Type B pancreatic cell (in vitro differentiated cells): ENCODE data around the gene APBA1. TPM values are rescaled to one million over a fixed set of nuclear protein-coding genes. Genes with fewer than 3 reads are reported as not detected.

ENCODE experiments used
- DNase-seq: peaks from one replicate; pipeline ENCODE4 v3.0.0; 2021; ENCODE audit warnings: mixed read lengths; ENCODE audit not compliant: unreplicated experiment; ENCODE audit errors: extremely low spot score
- H3K27ac Mint-ChIP-seq: 2 replicates; pipeline ENCODE4 v1.8.0; 2021; ENCODE audit warnings: mild to moderate bottlenecking, mixed read lengths
- H3K27me3 Mint-ChIP-seq: 2 replicates; pipeline ENCODE4 v1.8.0; 2021; ENCODE audit warnings: mixed read lengths
- H3K36me3 Mint-ChIP-seq: 2 replicates; pipeline ENCODE4 v1.8.0; 2021; ENCODE audit warnings: mixed read lengths
- H3K4me1 Mint-ChIP-seq: one replicate; pipeline ENCODE4 v1.8.0; 2021; ENCODE audit warnings: mixed read lengths; ENCODE audit not compliant: unreplicated experiment
- H3K4me3 Mint-ChIP-seq: 2 replicates; pipeline ENCODE4 v1.8.0; 2021; ENCODE audit warnings: mild to moderate bottlenecking, mixed read lengths
- H3K9me3 Mint-ChIP-seq: 2 replicates; pipeline ENCODE4 v1.8.0; 2021; ENCODE audit warnings: mixed read lengths
- total RNA-seq: library from RNA; stranded (reverse); gene quantifications from 2 replicates; pipeline ENCODE4 v1.2.1, GENCODE V29; 2021; ENCODE audit warnings: low replicate concordance
- TF ChIP-seq, protein P1 (sequence below): fragments of 200-600 bp; sonication (generic); conservative IDR thresholded peaks from 2 replicates; pipeline ENCODE4 v1.5.0; 2021; ENCODE audit warnings: antibody characterized with exemption, mild to moderate bottlenecking

Gene APBA1
- total RNA-seq, 1 donor from 2014 or later = 6.3 TPM

DNA sequence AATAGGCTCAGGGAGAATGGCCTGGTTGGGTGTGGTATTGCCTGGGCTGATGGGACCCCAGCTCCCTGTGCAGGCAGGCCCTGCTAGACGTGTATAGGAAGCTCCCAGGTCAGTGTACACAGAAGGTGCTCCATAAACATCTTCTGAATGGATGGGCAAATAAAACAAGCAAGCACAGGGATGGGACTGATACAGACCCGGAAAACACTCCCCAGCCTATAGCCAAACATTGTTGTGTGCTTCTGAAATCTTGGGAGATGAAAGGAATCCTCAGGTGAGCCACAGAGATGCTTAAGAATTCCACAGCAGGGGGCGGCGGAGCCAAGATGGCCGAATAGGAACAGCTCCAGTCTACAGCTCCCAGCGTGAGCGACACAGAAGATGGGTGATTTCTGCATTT lies 195.4 kb downstream of the APBA1 start:
- DNase-seq = no peak
- Mint-ChIP-seq H3K27ac (no peak overlapping the region), H3K4me1 (peaks cover 9% of the 10 kb centered on the region), H3K27me3 (peaks cover 3% of the 10 kb centered on the region), H3K36me3 (no peaks in the 10 kb centered on the region), H3K9me3 (no peaks in the 10 kb centered on the region), H3K4me3 (no peak overlapping the region)
- TF ChIP-seq, protein P1, sequence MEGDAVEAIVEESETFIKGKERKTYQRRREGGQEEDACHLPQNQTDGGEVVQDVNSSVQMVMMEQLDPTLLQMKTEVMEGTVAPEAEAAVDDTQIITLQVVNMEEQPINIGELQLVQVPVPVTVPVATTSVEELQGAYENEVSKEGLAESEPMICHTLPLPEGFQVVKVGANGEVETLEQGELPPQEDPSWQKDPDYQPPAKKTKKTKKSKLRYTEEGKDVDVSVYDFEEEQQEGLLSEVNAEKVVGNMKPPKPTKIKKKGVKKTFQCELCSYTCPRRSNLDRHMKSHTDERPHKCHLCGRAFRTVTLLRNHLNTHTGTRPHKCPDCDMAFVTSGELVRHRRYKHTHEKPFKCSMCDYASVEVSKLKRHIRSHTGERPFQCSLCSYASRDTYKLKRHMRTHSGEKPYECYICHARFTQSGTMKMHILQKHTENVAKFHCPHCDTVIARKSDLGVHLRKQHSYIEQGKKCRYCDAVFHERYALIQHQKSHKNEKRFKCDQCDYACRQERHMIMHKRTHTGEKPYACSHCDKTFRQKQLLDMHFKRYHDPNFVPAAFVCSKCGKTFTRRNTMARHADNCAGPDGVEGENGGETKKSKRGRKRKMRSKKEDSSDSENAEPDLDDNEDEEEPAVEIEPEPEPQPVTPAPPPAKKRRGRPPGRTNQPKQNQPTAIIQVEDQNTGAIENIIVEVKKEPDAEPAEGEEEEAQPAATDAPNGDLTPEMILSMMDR = no peak

DNA sequence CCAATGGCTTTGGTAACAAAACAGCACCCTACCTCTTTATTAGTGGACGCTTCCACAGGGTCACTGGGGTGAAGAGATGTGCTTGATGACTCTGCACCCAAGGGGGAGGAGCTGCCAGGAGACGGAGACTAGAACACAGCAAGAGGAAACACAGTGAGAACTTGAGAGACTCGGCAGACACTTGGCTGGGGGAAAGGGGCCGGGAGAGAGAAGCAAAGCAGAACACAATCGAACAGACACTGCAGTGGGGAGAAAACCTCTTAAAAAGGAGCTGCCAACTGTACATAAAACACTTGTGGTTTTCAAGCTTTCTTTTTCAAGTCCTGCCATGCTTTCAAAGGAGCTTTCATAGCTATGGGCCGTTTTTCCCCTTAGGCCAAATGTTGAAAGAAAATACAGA lies 196.2 kb downstream of the APBA1 start:
- Mint-ChIP-seq H3K9me3 (no peaks in the 10 kb centered on the region), H3K4me1 (peaks cover 9% of the 10 kb centered on the region), H3K4me3 (no peak overlapping the region), H3K27ac (no peak overlapping the region), H3K27me3 (peaks cover 3% of the 10 kb centered on the region), H3K36me3 (no peaks in the 10 kb centered on the region)
- no peak for DNase-seq
- TF ChIP-seq, protein P1 = no peak

DNA sequence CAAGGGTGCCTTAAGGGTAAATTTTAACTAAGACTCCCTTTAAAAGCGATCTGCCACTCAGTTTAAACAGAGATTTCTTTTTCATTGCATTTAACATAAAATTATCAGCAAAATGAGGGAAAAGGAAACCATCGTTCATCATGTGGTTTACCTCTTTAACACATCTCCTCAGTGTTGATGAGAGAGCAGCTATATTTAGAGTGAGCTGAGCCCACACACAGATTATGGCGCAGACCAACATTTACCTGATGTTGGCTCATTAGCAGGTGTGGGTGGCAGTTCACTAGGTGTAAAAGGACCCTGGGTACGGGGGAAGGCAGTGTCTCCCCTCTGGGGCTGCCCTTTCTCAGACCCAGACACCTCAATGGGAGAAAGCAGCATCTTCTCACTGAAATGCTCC lies 197.3 kb downstream of the APBA1 start:
- no peaks in the 10 kb centered on the region for H3K36me3 Mint-ChIP-seq
- H3K27ac Mint-ChIP-seq = no peak overlapping the region
- H3K27me3 Mint-ChIP-seq = peaks cover 3% of the 10 kb centered on the region
- H3K9me3 Mint-ChIP-seq = no peaks in the 10 kb centered on the region
- no peak for DNase-seq
- no peak overlapping the region for H3K4me3 Mint-ChIP-seq
- H3K4me1 Mint-ChIP-seq = peaks cover 9% of the 10 kb centered on the region
- TF ChIP-seq, protein P1 = no peak

DNA sequence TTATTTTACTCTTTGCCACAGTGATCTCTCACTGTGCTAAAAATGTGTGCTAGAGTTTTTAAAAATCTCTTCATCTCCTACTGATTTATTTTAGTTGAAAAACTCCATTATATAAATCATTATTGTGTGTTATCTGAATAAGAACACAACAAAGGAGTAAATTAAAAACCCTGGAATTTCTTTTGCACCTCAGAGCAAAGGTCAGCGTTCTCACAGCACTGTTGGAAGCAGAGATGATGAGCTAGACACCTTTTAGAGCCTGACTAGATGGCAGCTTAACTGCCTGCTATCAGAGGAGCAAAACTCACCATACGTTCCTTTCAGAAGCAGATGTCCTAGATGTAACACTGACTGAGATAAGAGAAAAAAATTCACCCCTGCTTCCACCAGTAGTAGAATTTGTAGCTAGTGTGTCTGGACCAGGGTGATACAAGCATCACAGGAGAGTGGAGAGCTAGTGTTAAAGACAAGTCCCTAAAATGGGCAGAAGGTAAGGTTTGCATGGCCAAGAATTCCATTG lies 200.0 kb downstream of the APBA1 start:
- Mint-ChIP-seq H3K27ac (no peak overlapping the region), H3K9me3 (no peaks in the 10 kb centered on the region), H3K4me1 (peaks cover 9% of the 10 kb centered on the region), H3K36me3 (no peaks in the 10 kb centered on the region), H3K27me3 (peaks cover 3% of the 10 kb centered on the region), H3K4me3 (no peak overlapping the region)
- no peak for DNase-seq
- TF ChIP-seq, protein P1 = no peak

DNA sequence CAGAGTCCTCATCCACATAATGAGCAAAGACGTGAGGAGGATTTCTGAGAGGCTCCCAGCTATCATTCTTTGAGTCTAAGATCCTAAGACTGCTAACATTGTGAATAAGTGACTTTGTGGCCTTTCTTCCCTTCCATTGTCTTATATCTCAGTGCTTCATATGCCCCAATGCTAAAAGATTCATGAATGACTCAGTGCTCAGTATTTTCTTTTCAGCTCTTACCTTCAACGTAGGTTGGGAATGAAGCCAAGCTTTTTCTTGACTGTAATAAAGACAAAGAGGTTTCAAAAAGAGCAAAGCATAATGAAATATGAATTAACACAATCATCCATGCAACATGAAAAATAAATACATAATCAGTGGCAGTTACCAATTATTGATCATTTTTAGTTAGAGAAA lies 200.7 kb downstream of the APBA1 start:
- H3K4me3 Mint-ChIP-seq = no peak overlapping the region
- peaks cover 4% of the 10 kb centered on the region for H3K4me1 Mint-ChIP-seq
- no peak overlapping the region for H3K27ac Mint-ChIP-seq
- no peaks in the 10 kb centered on the region for H3K36me3 Mint-ChIP-seq
- no peaks in the 10 kb centered on the region for H3K9me3 Mint-ChIP-seq
- peaks cover 3% of the 10 kb centered on the region for H3K27me3 Mint-ChIP-seq
- DNase-seq = no peak
- TF ChIP-seq, protein P1 = no peak
